ENCODE results near the gene TALDO1.

TALDO1 gene

GRCh38 chr11:770642-771616 lies 23.7 kb downstream of the TALDO1 start:
- no peak for DNase-seq

GRCh38 chr11:771617-772204 lies 24.4 kb downstream of the TALDO1 start:
- DNase-seq: no peak

GRCh38 chr11:772429-773390 lies 25.4 kb downstream of the TALDO1 start:
- DNase-seq: no peak

GRCh38 chr11:773425-773824 lies 26.2 kb downstream of the TALDO1 start:
- no peak for DNase-seq

- DNase-seq: no peak
These were observed 26.6 kb downstream of the TALDO1 start for GRCh38 chr11:773830-774229.

- DNase-seq: no peak
These were observed 27.8 kb downstream of the TALDO1 start for GRCh38 chr11:774873-775592.

- no peak for DNase-seq
These were observed 28.9 kb downstream of the TALDO1 start for GRCh38 chr11:776263-776560.

GRCh38 chr11:776561-777287 lies 29.5 kb downstream of the TALDO1 start:
- no peak for DNase-seq

GRCh38 chr11:777288-778255 lies 30.3 kb downstream of the TALDO1 start, which contains the start of gene GATD1:
TSS of gene GATD1 (minus strand) at chr11:777487. CDS start at chr11:777462, 25 bp downstream.
- peak; percentile 82 for DNase-seq

- DNase-seq: no peak
These were observed 32.0 kb downstream of the TALDO1 start for GRCh38 chr11:778976-779954.

GRCh38 chr11:779955-780532 lies 32.8 kb downstream of the TALDO1 start:
- DNase-seq: no peak

- no peak for DNase-seq
These were observed 35.3 kb downstream of the TALDO1 start for GRCh38 chr11:782264-783174.

GRCh38 chr11:783581-784015 lies 36.3 kb downstream of the TALDO1 start:
- DNase-seq: peak; percentile 81

GRCh38 chr11:786235-787083 lies 39.2 kb downstream of the TALDO1 start:
- DNase-seq: no peak

- DNase-seq: no peak
These were observed 39.9 kb downstream of the TALDO1 start for GRCh38 chr11:787084-787675.

GRCh38 chr11:788009-788640 lies 40.9 kb downstream of the TALDO1 start:
- no peak for DNase-seq

All from fibroblast of upper back skin (primary cell).